H9 (cell line): ENCODE measurements around the gene GRIN3B. TPM values are rescaled to one million over a fixed set of nuclear protein-coding genes. Genes with fewer than 3 reads are reported as not detected.
"Not testable (repeated sequence)": the region's sequence is repeated elsewhere in the genome, so short reads cannot be mapped to it uniquely, and the experiment has no call there.

Source experiments
- DNase-seq: peaks from one replicate; pipeline ENCODE4 v3.0.0-alpha.2; 2017
- H2AFZ ChIP-seq: one replicate; pipeline ENCODE4 v1.6.1; 2013; ENCODE audit warnings: mild to moderate bottlenecking, low read length, control low read depth, moderate library complexity
- H2AK5ac ChIP-seq: 2 replicates; pipeline ENCODE4 v1.6.1; 2013; ENCODE audit warnings: low read length, control low read depth, mixed read lengths; ENCODE audit not compliant: insufficient read length
- H2BK120ac ChIP-seq: one replicate; pipeline ENCODE4 v1.6.1; 2013; ENCODE audit warnings: low read depth, mild to moderate bottlenecking, low read length, control low read depth, inconsistent platforms; ENCODE audit not compliant: poor library complexity, severe bottlenecking
- H2BK12ac ChIP-seq: 2 replicates; pipeline ENCODE4 v1.6.1; 2013; ENCODE audit warnings: low read length, control low read depth, mixed read lengths, low read depth; ENCODE audit not compliant: insufficient read length
- H2BK15ac ChIP-seq: 2 replicates; pipeline ENCODE4 v1.6.1; 2013; ENCODE audit warnings: low read depth, low read length, control low read depth
- H2BK20ac ChIP-seq: one replicate; pipeline ENCODE4 v1.6.1; 2013; ENCODE audit warnings: low read depth, mild to moderate bottlenecking, low read length, control low read depth, inconsistent platforms; ENCODE audit not compliant: poor library complexity, severe bottlenecking
- H2BK5ac ChIP-seq: 2 replicates; pipeline ENCODE4 v1.6.1; 2013; ENCODE audit warnings: low read length, control low read depth, mixed read lengths; ENCODE audit not compliant: insufficient read length
- H3K14ac ChIP-seq: 2 replicates; pipeline ENCODE4 v1.6.1; 2013; ENCODE audit warnings: low read length, control low read depth; ENCODE audit not compliant: insufficient read depth
- H3K18ac ChIP-seq: 2 replicates; pipeline ENCODE4 v1.6.1; 2013; ENCODE audit warnings: low read depth, mild to moderate bottlenecking, mixed read lengths, low read length, control low read depth; ENCODE audit not compliant: insufficient read length
- H3K23ac ChIP-seq: 2 replicates; pipeline ENCODE4 v1.6.1; 2013; ENCODE audit warnings: low read length, control low read depth, mixed read lengths, low read depth; ENCODE audit not compliant: insufficient read length
- H3K23me2 ChIP-seq: 2 replicates; pipeline ENCODE4 v1.6.1; 2013; ENCODE audit warnings: low read depth, mild to moderate bottlenecking, mixed read lengths, low read length, control low read depth; ENCODE audit not compliant: insufficient read length, poor library complexity, severe bottlenecking
- H3K27ac ChIP-seq: 2 replicates; pipeline ENCODE4 v1.5.1; 2013; ENCODE audit warnings: low read length, control low read depth, mixed read lengths, low read depth; ENCODE audit not compliant: insufficient read length
- H3K27me3 ChIP-seq: 2 replicates; pipeline ENCODE4 v1.6.1; 2013; ENCODE audit warnings: low read length, control low read depth, inconsistent platforms; ENCODE audit not compliant: insufficient read depth
- H3K4ac ChIP-seq: 2 replicates; pipeline ENCODE4 v1.6.1; 2013; ENCODE audit warnings: low read depth, mild to moderate bottlenecking, control low read depth, inconsistent platforms, low read length, moderate library complexity
- H3K4me1 ChIP-seq: 2 replicates; pipeline ENCODE4 v1.6.1; 2013; ENCODE audit warnings: low read length, control low read depth, inconsistent platforms; ENCODE audit not compliant: insufficient read depth
- H3K4me2 ChIP-seq: 2 replicates; pipeline ENCODE4 v1.6.1; 2013; ENCODE audit warnings: low read length, control low read depth, mixed read lengths; ENCODE audit not compliant: insufficient read length, insufficient read depth
- H3K56ac ChIP-seq: 2 replicates; pipeline ENCODE4 v1.6.1; 2013; ENCODE audit warnings: low read depth, mild to moderate bottlenecking, mixed read lengths, low read length, control low read depth; ENCODE audit not compliant: insufficient read length
- H3K79me1 ChIP-seq: 2 replicates; pipeline ENCODE4 v1.6.1; 2013; ENCODE audit warnings: low read depth, mild to moderate bottlenecking, moderate library complexity, low read length, control low read depth, inconsistent platforms; ENCODE audit not compliant: insufficient read depth, poor library complexity, severe bottlenecking
- H3K79me2 ChIP-seq: 2 replicates; pipeline ENCODE4 v1.6.1; 2013; ENCODE audit warnings: low read length, control low read depth, inconsistent platforms; ENCODE audit not compliant: insufficient read depth
- H3K9ac ChIP-seq: 2 replicates; pipeline ENCODE4 v1.6.1; 2013; ENCODE audit warnings: low read length, control low read depth, mixed read lengths; ENCODE audit not compliant: insufficient read length; ENCODE audit errors: extremely low read depth
- H3K9me3 ChIP-seq: one replicate; pipeline ENCODE4 v1.6.1; 2013; ENCODE audit warnings: low read depth, low read length, inconsistent platforms; ENCODE audit not compliant: control insufficient read depth
- H3T11ph ChIP-seq: one replicate; pipeline ENCODE4 v1.6.1; 2013; ENCODE audit warnings: mild to moderate bottlenecking, low read length, control low read depth, inconsistent platforms
- H4K20me1 ChIP-seq: one replicate; pipeline ENCODE4 v1.6.1; 2013; ENCODE audit not compliant: control insufficient read depth, insufficient read length, insufficient read depth
- H4K5ac ChIP-seq: 2 replicates; pipeline ENCODE4 v1.6.1; 2013; ENCODE audit warnings: low read depth, mild to moderate bottlenecking, mixed read lengths, low read length, control low read depth; ENCODE audit not compliant: insufficient read length
- H4K8ac ChIP-seq: replicated peaks from 2 replicates; pipeline ENCODE4 v1.6.1; 2013; ENCODE audit warnings: low read length, control low read depth, mixed read lengths, low read depth; ENCODE audit not compliant: insufficient read length
- H4K91ac ChIP-seq: 2 replicates; pipeline ENCODE4 v1.6.1; 2013; ENCODE audit warnings: low read depth, mild to moderate bottlenecking, moderate library complexity, mixed read lengths, low read length, control low read depth; ENCODE audit not compliant: insufficient read length
- H3K27ac Mint-ChIP-seq, 3 experiments: 2 replicates in 2 of 3; 3 replicates in 1 of 3; pipeline ENCODE4 v1.8.0; 2020 to 2021; ENCODE audit warnings: mixed read lengths in 3 of 3, mild to moderate bottlenecking in 1 of 3, moderate library complexity in 1 of 3
- H3K27me3 Mint-ChIP-seq: 2 replicates; pipeline ENCODE4 v1.8.0; 2021; ENCODE audit warnings: low read depth, mild to moderate bottlenecking, moderate library complexity, mixed read lengths
- H3K36me3 Mint-ChIP-seq, 3 experiments: 2 replicates in 2 of 3; 3 replicates in 1 of 3; pipeline ENCODE4 v1.8.0; 2020 to 2021; ENCODE audit warnings: low read depth in 3 of 3, mixed read lengths in 3 of 3; ENCODE audit not compliant: insufficient read depth in 1 of 3
- H3K4me1 Mint-ChIP-seq, 2 experiments: 2 replicates each; pipeline ENCODE4 v1.8.0; 2020; ENCODE audit warnings: mixed read lengths in 2 of 2
- H3K4me3 Mint-ChIP-seq, 2 experiments: 2 replicates in 1 of 2; 3 replicates in 1 of 2; pipeline ENCODE4 v1.8.0; 2020 to 2021; ENCODE audit warnings: mild to moderate bottlenecking in 2 of 2, mixed read lengths in 2 of 2, moderate library complexity in 1 of 2
- H3K9me3 Mint-ChIP-seq, 2 experiments: 2 replicates in 1 of 2; 3 replicates in 1 of 2; pipeline ENCODE4 v1.8.0; 2020; ENCODE audit warnings: mild to moderate bottlenecking in 2 of 2, mixed read lengths in 2 of 2, moderate library complexity in 1 of 2
- CTCF ChIP-seq: fragments of 200-600 bp; sonication (generic); conservative IDR thresholded peaks from 3 replicates; pipeline ENCODE4 v1.8.0; 2021; ENCODE audit warnings: antibody characterized with exemption, mild to moderate bottlenecking
- WGBS: extraction: QIAGEN DNeasy Blood & Tissue Kit; methylation state at CpG from one replicate; pipeline ENCODE4 v1.1.7; 2013; ENCODE audit warnings: missing lambda C conversion rate, low lambda C conversion rate, mixed read lengths; ENCODE audit not compliant: insufficient read length; ENCODE audit errors: extremely low coverage; 5-methylcytosine and 5-hydroxymethylcytosine counted together
- total RNA-seq: library from RNA; stranded (reverse); gene quantifications from 2 replicates; pipeline ENCODE4 v1.2.1, GENCODE V29; 2021

GRIN3B gene
- total RNA-seq, 1 experiment from 2014 or later, result 1.0 TPM

GRCh38 chr19:1020868-1021425 is 20.7 kb downstream of the GRIN3B start, which contains the start of gene TMEM259:
Gene TMEM259, minus strand, starts transcription at chr19:1021123. Its CDS starts 127 bp downstream, at chr19:1020996.
- Histone ChIP-seq H3K4ac (no peak within 1 kb of the TSS), H2BK5ac (peak within 1 kb of the TSS; percentile 100), H3T11ph (no peak within 1 kb of the TSS), H2BK12ac (no peak within 1 kb of the TSS), H3K9ac (peak within 1 kb of the TSS; percentile 84), H3K79me1 (peaks cover 5% of the 10 kb centered on the region), H2BK20ac (no peak within 1 kb of the TSS), H3K9me3 (no peaks in the 10 kb centered on the region), H4K91ac (no peak within 1 kb of the TSS), H2BK120ac (no peak within 1 kb of the TSS), H3K18ac (peak within 1 kb of the TSS; percentile 97), H3K23ac (no peak within 1 kb of the TSS), H4K5ac (peak within 1 kb of the TSS; percentile 56), H2AK5ac (no peak within 1 kb of the TSS), H3K27me3 (no peaks in the 10 kb centered on the region), H3K4me2 (peak within 1 kb of the TSS; percentile 64), H3K23me2 (peaks cover 10% of the 10 kb centered on the region), H4K8ac (no peak within 1 kb of the TSS), H2AFZ (no peak within 1 kb of the TSS), H3K27ac (peak within 1 kb of the TSS; percentile 52), H3K14ac (peak within 1 kb of the TSS; percentile 88), H3K4me1 (no peaks in the 10 kb centered on the region; the same call in 1 of the 2 replicates), H4K20me1 (no peaks in the 10 kb centered on the region), H3K56ac (peak within 1 kb of the TSS; percentile 8), H2BK15ac (no peak within 1 kb of the TSS; the same call in 1 of the 2 replicates), H3K79me2 (peaks cover 37% of the 10 kb centered on the region; the same call in 1 of the 2 replicates)
- Mint-ChIP-seq H3K27me3 (no peaks in the 10 kb centered on the region; the same call in 1 of the 2 replicates), H3K4me3 (peak within 1 kb of the TSS; percentile 89 to 91), H3K27ac (peak within 1 kb of the TSS; percentile 99 to 100 (median 99)), H3K4me1 (peaks cover 18 to 37% of the 10 kb centered on the region in 2 experiments), H3K9me3 (no peaks in the 10 kb centered on the region; a peak in 1 of 5 replicates), H3K36me3 (peaks cover 0 to 6% (median 0%) of the 10 kb centered on the region in 3 experiments; a peak in 3 of 7 replicates)
- TF ChIP-seq CTCF, result no peak
- peak; percentile 93 for DNase-seq
- no CpG with 5 or more reads among the region's 68 CpGs for WGBS

GRCh38 chr19:1023883-1024188 is 23.6 kb downstream of the GRIN3B start:
- H3K56ac ChIP-seq, H3K27ac Mint-ChIP-seq, H3K18ac ChIP-seq, H4K5ac ChIP-seq, H4K20me1 ChIP-seq, H3K4me1 ChIP-seq, H2BK20ac ChIP-seq, H2BK5ac ChIP-seq, H4K91ac ChIP-seq, H3K27me3 Mint-ChIP-seq, H3K27me3 ChIP-seq, H2BK12ac ChIP-seq, H3K36me3 Mint-ChIP-seq, H3K4me2 ChIP-seq, H4K8ac ChIP-seq, H2BK15ac ChIP-seq, H2BK120ac ChIP-seq, H3K79me1 ChIP-seq, H3K9ac ChIP-seq, H3K4ac ChIP-seq, H3K9me3 ChIP-seq, H3K9me3 Mint-ChIP-seq, H3K23ac ChIP-seq, H3K27ac ChIP-seq, H3T11ph ChIP-seq, DNase-seq, H3K4me3 Mint-ChIP-seq, H2AK5ac ChIP-seq, H3K14ac ChIP-seq, H2AFZ ChIP-seq: not testable (repeated sequence)
- H3K79me2 ChIP-seq, result peaks cover 28% of the 10 kb centered on the region; the same call in 1 of the 2 replicates
- no CpG with 5 or more reads among the region's 5 CpGs for WGBS
- H3K23me2 ChIP-seq, result peaks cover 26% of the 10 kb centered on the region
- H3K4me1 Mint-ChIP-seq, result peaks cover 5 to 23% of the 10 kb centered on the region in 2 experiments; a peak in 3 of 4 replicates
